ENCODE measurements around the gene LRRC4C.

Gene LRRC4C

DNA sequence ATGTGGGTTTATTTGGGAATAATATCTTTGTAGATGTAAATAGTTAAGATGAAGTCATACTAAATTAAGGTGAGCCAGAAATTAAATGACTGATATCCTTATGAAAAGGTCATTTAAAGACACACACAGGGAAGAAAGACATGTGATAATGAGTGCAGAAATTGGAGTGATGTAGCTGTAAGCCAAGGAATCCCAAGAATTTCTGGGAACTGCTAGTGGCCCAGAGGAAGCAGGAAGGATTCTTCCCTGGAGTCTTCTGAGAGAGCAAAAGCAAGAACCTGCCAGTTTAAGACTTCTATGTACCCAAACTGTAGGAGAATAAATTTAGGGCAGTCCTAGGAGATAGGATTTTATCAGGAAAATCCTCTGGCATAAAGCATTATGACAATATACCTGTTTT lies 66.9 kb downstream of the LRRC4C start:
- no peak overlapping the region for H3K23ac ChIP-seq (ENCODE audit: low read length in 2 of 2)

DNA sequence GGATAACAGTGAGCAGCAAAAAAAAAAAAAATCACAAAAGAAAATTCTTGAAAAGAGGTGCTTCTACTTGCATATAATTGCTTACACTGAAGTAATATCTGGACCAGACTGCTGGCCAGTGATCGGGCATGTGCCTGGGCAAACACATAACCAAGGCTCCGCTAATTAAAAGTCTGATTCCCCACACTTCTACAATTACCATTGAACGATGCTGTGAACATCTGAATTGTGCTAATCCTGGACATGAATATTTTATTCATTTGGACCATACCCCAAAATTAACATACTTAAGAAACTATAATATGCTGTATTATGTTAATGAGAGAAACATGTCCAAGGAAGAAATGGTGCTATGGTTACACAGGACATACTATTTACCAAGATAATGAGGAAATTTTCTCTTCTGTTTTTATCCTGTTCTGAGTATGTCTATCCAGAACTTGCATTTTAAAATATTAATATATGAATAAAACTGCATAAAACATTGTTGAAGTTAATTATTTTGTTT lies 69.8 kb downstream of the LRRC4C start:
- no peak overlapping the region for H2BK15ac ChIP-seq (ENCODE audit: low read depth, poor library complexity, severe bottlenecking)
- H3K9me3 ChIP-seq (ENCODE audit: control insufficient read depth, low read length) = no peaks in the 10 kb centered on the region
- no peak overlapping the region for H2BK5ac ChIP-seq (ENCODE audit: low read depth, low read length, poor library complexity, severe bottlenecking)
- H3K27me3 ChIP-seq (ENCODE audit: control insufficient read depth in 1 of 2, insufficient read depth in 1 of 2, low read length in 2 of 2) = no peaks in the 10 kb centered on the region
- H3K14ac ChIP-seq (ENCODE audit: low read length in 2 of 2) = no peak overlapping the region
- no peak overlapping the region for H2AFZ ChIP-seq (ENCODE audit: low read depth, low read length)
- H3K4me2 ChIP-seq (ENCODE audit: low read length, poor library complexity, severe bottlenecking) = no peak overlapping the region
- H2BK12ac ChIP-seq (ENCODE audit: low read length in 2 of 2) = no peak overlapping the region
- H3K36me3 ChIP-seq (ENCODE audit: control insufficient read depth in 1 of 2, insufficient read depth in 2 of 2, low read depth in 1 of 2, low read length in 2 of 2) = no peaks in the 10 kb centered on the region
- H4K8ac ChIP-seq (ENCODE audit: low read length) = no peak overlapping the region
- no peak overlapping the region for H4K91ac ChIP-seq (ENCODE audit: low read length)
- no peak overlapping the region for H3K18ac ChIP-seq (ENCODE audit: low read depth in 1 of 2, low read length in 2 of 2)
- no peaks in the 10 kb centered on the region for H3K4me1 ChIP-seq (ENCODE audit: control insufficient read depth, insufficient read depth, low read depth, low read length)
- no peak overlapping the region for H3K4me3 ChIP-seq (ENCODE audit: insufficient read depth in 1 of 2, low read depth in 1 of 2, low read length in 2 of 2)
- 95% methylated on average over 3 of the region's 3 CpGs for WGBS
- no peaks in the 10 kb centered on the region for H3K79me1 ChIP-seq (replicated peaks; ENCODE audit: low read length, poor library complexity, severe bottlenecking)
- H3K9ac ChIP-seq (ENCODE audit: low read length) = no peak overlapping the region
- no peak overlapping the region for H3K4ac ChIP-seq (ENCODE audit: low read depth in 1 of 2, low read length in 2 of 2)
- H3K27ac ChIP-seq (ENCODE audit: low read length, poor library complexity, severe bottlenecking) = no peak overlapping the region
- no peak overlapping the region for H2BK120ac ChIP-seq (ENCODE audit: low read depth, low read length)
- no peak overlapping the region for H2AK5ac ChIP-seq (ENCODE audit: low read length, severe bottlenecking)
- no peak for DNase-seq
- no peak overlapping the region for H3K23ac ChIP-seq (ENCODE audit: low read length in 2 of 2)

More for the DNA sequence above, 66.9 kb downstream of the LRRC4C start:
- Histone ChIP-seq H3K9ac (ENCODE audit: low read length) (no peak overlapping the region), H3K14ac (ENCODE audit: low read length in 2 of 2) (no peak overlapping the region), H4K91ac (ENCODE audit: low read length) (no peak overlapping the region), H2BK12ac (ENCODE audit: low read length in 2 of 2) (no peak overlapping the region), H2AFZ (ENCODE audit: low read depth, low read length) (no peak overlapping the region), H2BK15ac (ENCODE audit: low read depth, poor library complexity, severe bottlenecking) (no peak overlapping the region), H3K27me3 (ENCODE audit: control insufficient read depth in 1 of 2, insufficient read depth in 1 of 2, low read length in 2 of 2) (no peaks in the 10 kb centered on the region), H3K36me3 (ENCODE audit: control insufficient read depth in 1 of 2, insufficient read depth in 2 of 2, low read depth in 1 of 2, low read length in 2 of 2) (no peaks in the 10 kb centered on the region), H3K79me1 (replicated peaks; ENCODE audit: low read length, poor library complexity, severe bottlenecking) (no peaks in the 10 kb centered on the region), H3K27ac (ENCODE audit: low read length, poor library complexity, severe bottlenecking) (no peak overlapping the region), H2BK5ac (ENCODE audit: low read depth, low read length, poor library complexity, severe bottlenecking) (no peak overlapping the region), H3K4me1 (ENCODE audit: control insufficient read depth, insufficient read depth, low read depth, low read length) (no peaks in the 10 kb centered on the region), H3K4ac (ENCODE audit: low read depth in 1 of 2, low read length in 2 of 2) (no peak overlapping the region), H3K18ac (ENCODE audit: low read depth in 1 of 2, low read length in 2 of 2) (no peak overlapping the region), H3K4me3 (ENCODE audit: insufficient read depth in 1 of 2, low read depth in 1 of 2, low read length in 2 of 2) (no peak overlapping the region), H4K8ac (ENCODE audit: low read length) (no peak overlapping the region), H3K4me2 (ENCODE audit: low read length, poor library complexity, severe bottlenecking) (no peak overlapping the region), H3K9me3 (ENCODE audit: control insufficient read depth, low read length) (no peaks in the 10 kb centered on the region), H2BK120ac (ENCODE audit: low read depth, low read length) (no peak overlapping the region), H2AK5ac (ENCODE audit: low read length, severe bottlenecking) (no peak overlapping the region)
- DNase-seq = no peak

DNA sequence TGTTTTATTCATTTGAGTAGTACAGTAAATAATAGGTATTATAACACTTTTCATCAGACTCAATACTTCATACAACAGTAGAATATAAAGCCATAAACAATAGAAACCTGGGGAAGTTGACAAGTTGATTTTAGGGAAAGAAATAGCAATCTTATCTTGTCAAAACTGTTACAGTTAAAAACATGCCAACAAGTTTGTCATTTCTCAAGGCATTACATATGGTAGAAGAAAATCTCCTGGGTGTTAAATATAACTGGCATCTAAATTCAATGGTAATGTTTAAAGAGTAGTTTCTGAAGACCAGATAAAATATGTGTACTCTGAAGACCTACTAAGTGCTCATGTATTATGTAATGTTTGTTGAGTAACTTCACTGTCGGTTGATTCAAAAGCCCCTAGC lies 75.1 kb downstream of the LRRC4C start:
- no peak overlapping the region for H4K8ac ChIP-seq (ENCODE audit: low read length)
- no peaks in the 10 kb centered on the region for H3K9me3 ChIP-seq (ENCODE audit: control insufficient read depth, low read length)
- H2BK15ac ChIP-seq (ENCODE audit: low read depth, poor library complexity, severe bottlenecking) = no peak overlapping the region
- no peaks in the 10 kb centered on the region for H3K4me1 ChIP-seq (ENCODE audit: control insufficient read depth, insufficient read depth, low read depth, low read length)
- H3K4ac ChIP-seq (ENCODE audit: low read depth in 1 of 2, low read length in 2 of 2) = no peak overlapping the region
- no peak overlapping the region for H3K23ac ChIP-seq (ENCODE audit: low read length in 2 of 2)
- H4K91ac ChIP-seq (ENCODE audit: low read length) = no peak overlapping the region
- DNase-seq = no peak
- H3K4me3 ChIP-seq (ENCODE audit: insufficient read depth in 1 of 2, low read depth in 1 of 2, low read length in 2 of 2) = no peak overlapping the region
- H3K18ac ChIP-seq (ENCODE audit: low read depth in 1 of 2, low read length in 2 of 2) = no peak overlapping the region
- H2BK12ac ChIP-seq (ENCODE audit: low read length in 2 of 2) = no peak overlapping the region
- no peak overlapping the region for H2BK5ac ChIP-seq (ENCODE audit: low read depth, low read length, poor library complexity, severe bottlenecking)
- H2AK5ac ChIP-seq (ENCODE audit: low read length, severe bottlenecking) = no peak overlapping the region
- H3K27me3 ChIP-seq (ENCODE audit: control insufficient read depth in 1 of 2, insufficient read depth in 1 of 2, low read length in 2 of 2) = no peaks in the 10 kb centered on the region
- no peak overlapping the region for H3K9ac ChIP-seq (ENCODE audit: low read length)
- H3K36me3 ChIP-seq (ENCODE audit: control insufficient read depth in 1 of 2, insufficient read depth in 2 of 2, low read depth in 1 of 2, low read length in 2 of 2) = no peaks in the 10 kb centered on the region
- H3K27ac ChIP-seq (ENCODE audit: low read length, poor library complexity, severe bottlenecking) = no peak overlapping the region
- WGBS = no CpG with 5 or more reads among the region's 1 CpG
- H2AFZ ChIP-seq (ENCODE audit: low read depth, low read length) = no peak overlapping the region
- H3K4me2 ChIP-seq (ENCODE audit: low read length, poor library complexity, severe bottlenecking) = no peak overlapping the region
- H3K79me1 ChIP-seq (replicated peaks; ENCODE audit: low read length, poor library complexity, severe bottlenecking) = no peaks in the 10 kb centered on the region
- no peak overlapping the region for H3K14ac ChIP-seq (ENCODE audit: low read length in 2 of 2)
- H2BK120ac ChIP-seq (ENCODE audit: low read depth, low read length) = no peak overlapping the region

DNA sequence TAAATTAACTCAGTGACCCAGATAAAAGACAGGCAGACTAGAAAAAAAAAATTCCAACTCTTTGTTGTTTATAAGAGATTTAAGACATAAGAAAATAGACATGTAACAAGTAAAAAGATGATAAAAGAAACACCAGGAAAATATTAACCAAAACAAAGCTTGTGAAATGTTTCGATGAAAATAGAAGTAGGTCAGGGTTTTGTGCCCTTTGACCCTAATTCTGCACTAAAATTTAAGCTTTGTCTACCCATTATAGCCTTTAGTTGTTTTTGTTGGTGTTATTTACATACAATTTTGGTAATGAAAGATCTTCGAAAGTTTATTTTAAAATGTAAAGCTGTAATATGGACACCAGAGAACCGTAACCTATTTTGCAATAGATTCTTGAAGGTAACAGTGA lies 75.7 kb downstream of the LRRC4C start:
- Histone ChIP-seq H3K4me3 (ENCODE audit: insufficient read depth in 1 of 2, low read depth in 1 of 2, low read length in 2 of 2) (no peak overlapping the region), H2BK5ac (ENCODE audit: low read depth, low read length, poor library complexity, severe bottlenecking) (no peak overlapping the region), H3K36me3 (ENCODE audit: control insufficient read depth in 1 of 2, insufficient read depth in 2 of 2, low read depth in 1 of 2, low read length in 2 of 2) (no peaks in the 10 kb centered on the region), H3K79me1 (replicated peaks; ENCODE audit: low read length, poor library complexity, severe bottlenecking) (no peaks in the 10 kb centered on the region), H3K14ac (ENCODE audit: low read length in 2 of 2) (no peak overlapping the region), H4K8ac (ENCODE audit: low read length) (no peak overlapping the region), H2BK120ac (ENCODE audit: low read depth, low read length) (no peak overlapping the region), H2BK12ac (ENCODE audit: low read length in 2 of 2) (no peak overlapping the region), H3K27me3 (ENCODE audit: control insufficient read depth in 1 of 2, insufficient read depth in 1 of 2, low read length in 2 of 2) (no peaks in the 10 kb centered on the region), H3K23ac (ENCODE audit: low read length in 2 of 2) (no peak overlapping the region), H2AK5ac (ENCODE audit: low read length, severe bottlenecking) (no peak overlapping the region), H3K4me2 (ENCODE audit: low read length, poor library complexity, severe bottlenecking) (no peak overlapping the region), H4K91ac (ENCODE audit: low read length) (no peak overlapping the region), H3K18ac (ENCODE audit: low read depth in 1 of 2, low read length in 2 of 2) (no peak overlapping the region), H3K27ac (ENCODE audit: low read length, poor library complexity, severe bottlenecking) (no peak overlapping the region), H3K9ac (ENCODE audit: low read length) (no peak overlapping the region), H3K4ac (ENCODE audit: low read depth in 1 of 2, low read length in 2 of 2) (no peak overlapping the region), H3K9me3 (ENCODE audit: control insufficient read depth, low read length) (no peaks in the 10 kb centered on the region), H2AFZ (ENCODE audit: low read depth, low read length) (no peak overlapping the region), H2BK15ac (ENCODE audit: low read depth, poor library complexity, severe bottlenecking) (no peak overlapping the region), H3K4me1 (ENCODE audit: control insufficient read depth, insufficient read depth, low read depth, low read length) (no peaks in the 10 kb centered on the region)
- WGBS = no CpG with 5 or more reads among the region's 3 CpGs
- DNase-seq = no peak

Data from mesenchymal stem cell (in vitro differentiated cells and primary cell).